AG04450 (cell line): ENCODE measurements around the gene PTPRCAP. TPM values are rescaled to one million over a fixed set of nuclear protein-coding genes. Genes with fewer than 3 reads are reported as not detected.

Experiments
- CTCF ChIA-PET: fragments of 300-600, 350-600 bp; formaldehyde crosslinking; extraction: SDS; loops from one replicate; lab custom pipeline; 2022; ENCODE audit warnings: antibody characterized with exemption, inconsistent platforms; lab: Charles Lee
- POLR2A ChIA-PET: fragments of 350-600 bp; formaldehyde crosslinking; extraction: SDS; loops from one replicate; lab custom pipeline; 2021; ENCODE audit warnings: antibody characterized with exemption, inconsistent platforms; lab: Yijun Ruan, JAX
- DNase-seq: peaks from one replicate; pipeline ENCODE4 v3.0.0-alpha.2; 2011; ENCODE audit warnings: low read depth, low spot score
- H3K27ac ChIP-seq: one replicate; pipeline ENCODE4 v1.5.1; 2012; ENCODE audit warnings: low read depth, low read length, control low read depth
- H3K27me3 ChIP-seq: one replicate; pipeline ENCODE4 v1.6.0; 2012; ENCODE audit warnings: low read length; ENCODE audit not compliant: control insufficient read depth, insufficient read depth
- H3K4me3 ChIP-seq: 2 replicates; pipeline ENCODE4 v1.5.1; 2011; ENCODE audit warnings: mild to moderate bottlenecking, low read depth, low read length, control low read depth
- H3K9me3 ChIP-seq: 2 replicates; pipeline ENCODE4 v1.5.1; 2012; ENCODE audit warnings: low read length; ENCODE audit not compliant: control insufficient read depth, insufficient read depth
- CTCF ChIP-seq: IDR thresholded peaks from 2 replicates; pipeline ENCODE4 v1.5.1; 2011; ENCODE audit warnings: low read depth, low read length, control low read depth, inconsistent platforms
- polyA plus RNA-seq: library from polyadenylated mRNA; depleted of rRNA; stranded (reverse); fragments of >200 nt; gene quantifications from 2 replicates; pipeline ENCODE4 v1.2.3, GENCODE V29; 2011

The PTPRCAP gene
- polyA plus RNA-seq, 1 experiment, result 0.07 TPM

GRCh38 chr11:67392183-67392715 is 45.2 kb downstream of the PTPRCAP start:
- Histone ChIP-seq H3K27me3 (no peaks in the 10 kb centered on the region), H3K27ac (no peak overlapping the region), H3K4me3 (peak overlapping the region; percentile 92), H3K9me3 (no peaks in the 10 kb centered on the region)
- ChIA-PET CTCF (interaction anchor here (1.3 to 24.1 kb wide), 3 partner anchors 9 to 46 kb away, joined by 4 to 716 read pairs (median 22); partner anchors contain the start of genes POLD4 and PPP1CA), POLR2A (interaction anchor here (0.6 to 2.0 kb wide), 10 partner anchors 9 to 50 kb away, joined by 3 to 30 read pairs (median 4); partner anchors contain the start of genes CLCF1, POLD4 and PPP1CA)
- no peak for DNase-seq
- no peak for TF ChIP-seq CTCF

GRCh38 chr11:67391304-67392182 is 45.9 kb downstream of the PTPRCAP start, which contains the start of gene RAD9A:
TSS of gene RAD9A (plus strand) at chr11:67391986. CDS start at chr11:67392045, 59 bp downstream.
- H3K9me3 ChIP-seq, result no peaks in the 10 kb centered on the region
- ChIA-PET CTCF (interaction anchor here (0.5 to 24.1 kb wide), 6 partner anchors 10 to 343 kb away, joined by 4 to 716 read pairs (median 4); partner anchors contain the start of genes POLD4 and PPP1CA), POLR2A (interaction anchor here (0.6 to 2.0 kb wide), 10 partner anchors 9 to 49 kb away, joined by 3 to 30 read pairs (median 4); partner anchors contain the start of genes CLCF1, POLD4 and PPP1CA)
- no peaks in the 10 kb centered on the region for H3K27me3 ChIP-seq
- H3K4me3 ChIP-seq, result peak within 1 kb of the TSS; percentile 92
- DNase-seq, result peak; percentile 81
- no peak for TF ChIP-seq CTCF
- peak within 1 kb of the TSS; percentile 87 for H3K27ac ChIP-seq

- H3K27ac ChIP-seq, result peak overlapping the region; percentile 87
- no peaks in the 10 kb centered on the region for H3K27me3 ChIP-seq
- TF ChIP-seq CTCF, result no peak
- DNase-seq, result no peak
- POLR2A ChIA-PET, result no interaction called here
- H3K9me3 ChIP-seq, result no peaks in the 10 kb centered on the region
- H3K4me3 ChIP-seq, result peak overlapping the region; percentile 92
- CTCF ChIA-PET, result interaction anchor here (2.7 to 24.1 kb wide), 2 partner anchors 10 to 33 kb away, joined by 22 to 716 read pairs; partner anchors contain the start of genes POLD4 and PPP1CA
Observed at GRCh38 chr11:67390947-67391303, 46.6 kb downstream of the PTPRCAP start.

GRCh38 chr11:67389477-67389876 is 48.0 kb downstream of the PTPRCAP start:
- no peaks in the 10 kb centered on the region for H3K9me3 ChIP-seq
- no peak for DNase-seq
- H3K27me3 ChIP-seq, result no peaks in the 10 kb centered on the region
- TF ChIP-seq CTCF, result peak; percentile 60
- no peak overlapping the region for H3K4me3 ChIP-seq
- H3K27ac ChIP-seq, result no peak overlapping the region
- POLR2A ChIA-PET, result no interaction called here
- CTCF ChIA-PET, result interaction anchor here (0.6 to 24.1 kb wide), 5 partner anchors 8 to 31 kb away, joined by 3 to 716 read pairs (median 5); partner anchors contain the start of genes POLD4 and PPP1CA
